WTC11 (cell line): Measurements from ENCODE around the gene BCAR3. TPM values are rescaled to one million over a fixed set of nuclear protein-coding genes. Genes with fewer than 3 reads are reported as not detected.

Source experiments
- ATAC-seq: fragments of 200-7000 bp; cut with Tn5 transposase; 2 replicates; pipeline ENCODE4 v1.10.0; 2021; ENCODE audit warnings: mild to moderate bottlenecking, moderate library complexity
- CTCF ChIA-PET: fragments of 300-600 bp; sonication (Branson Sonifier 250); formaldehyde crosslinking; loops from one replicate; lab custom pipeline; 2021; ENCODE audit warnings: antibody characterized with exemption; lab: Charles Lee
- POLR2A ChIA-PET: fragments of 350-600 bp; sonication (Branson Sonifier 250); formaldehyde crosslinking; loops from one replicate; lab custom pipeline; 2021; ENCODE audit warnings: antibody characterized with exemption; lab: Charles Lee
- DNase-seq: peaks from one replicate; pipeline ENCODE4 v3.0.0; 2021; ENCODE audit warnings: low spot score
- H3K27ac Mint-ChIP-seq: 2 replicates; pipeline ENCODE4 v1.8.0; 2021; ENCODE audit warnings: mixed read lengths
- H3K27me3 Mint-ChIP-seq: 2 replicates; pipeline ENCODE4 v1.8.0; 2021; ENCODE audit warnings: low read depth, mild to moderate bottlenecking, moderate library complexity, mixed read lengths
- H3K36me3 Mint-ChIP-seq: 2 replicates; pipeline ENCODE4 v1.8.0; 2021; ENCODE audit warnings: mixed read lengths
- H3K4me1 Mint-ChIP-seq: 2 replicates; pipeline ENCODE4 v1.8.0; 2022; ENCODE audit warnings: mixed read lengths
- H3K4me3 Mint-ChIP-seq: 2 replicates; pipeline ENCODE4 v1.8.0; 2021; ENCODE audit warnings: mild to moderate bottlenecking, moderate library complexity, mixed read lengths
- H3K9me3 Mint-ChIP-seq: 2 replicates; pipeline ENCODE4 v1.8.0; 2021; ENCODE audit warnings: mixed read lengths
- ATF2 ChIP-seq: sonication (generic); formaldehyde crosslinking; IDR thresholded peaks from 2 replicates; pipeline ENCODE4 v1.8.1; 2022; ENCODE audit warnings: low read depth, missing genetic modification reagents, borderline replicate concordance
- CDX4 ChIP-seq: fragments of 250-450 bp; sonication (Bioruptor Pico); IDR thresholded peaks from 2 replicates; pipeline ENCODE4 v1.9.0; 2021; ENCODE audit warnings: moderate library complexity, mild to moderate bottlenecking, inconsistent platforms, borderline replicate concordance
- CREB1 ChIP-seq: sonication (generic); formaldehyde crosslinking; IDR thresholded peaks from 2 replicates; pipeline ENCODE4 v1.8.0; 2023; ENCODE audit warnings: mild to moderate bottlenecking, missing genetic modification reagents
- ETV6 ChIP-seq: sonication (generic); formaldehyde crosslinking; IDR thresholded peaks from 2 replicates; pipeline ENCODE4 v1.8.1; 2022; ENCODE audit warnings: mild to moderate bottlenecking, missing genetic modification reagents
- FOXK1 ChIP-seq: sonication (generic); formaldehyde crosslinking; IDR thresholded peaks from 2 replicates; pipeline ENCODE4 v1.8.0; 2022; ENCODE audit warnings: mild to moderate bottlenecking, moderate library complexity, missing genetic modification reagents
- SMAD4 ChIP-seq: sonication (generic); formaldehyde crosslinking; IDR thresholded peaks from 2 replicates; pipeline ENCODE4 v1.8.0; 2022; ENCODE audit warnings: mild to moderate bottlenecking, missing genetic modification reagents
- SP1 ChIP-seq: sonication (generic); formaldehyde crosslinking; conservative IDR thresholded peaks from 2 replicates; pipeline ENCODE4 v1.8.1; 2022; ENCODE audit warnings: missing genetic modification reagents
- TCF7 ChIP-seq: sonication (generic); formaldehyde crosslinking; IDR thresholded peaks from 2 replicates; pipeline ENCODE4 v1.8.0; 2022; ENCODE audit warnings: mild to moderate bottlenecking, low read depth, missing genetic modification reagents, moderate library complexity
- ZNF121 ChIP-seq: sonication (generic); formaldehyde crosslinking; IDR thresholded peaks from 2 replicates; pipeline ENCODE4 v1.8.0; 2023; ENCODE audit warnings: missing genetic modification reagents
- ZNF138 ChIP-seq: sonication (generic); formaldehyde crosslinking; conservative IDR thresholded peaks from 2 replicates; pipeline ENCODE4 v1.8.1; 2022; ENCODE audit warnings: mild to moderate bottlenecking, moderate library complexity, missing genetic modification reagents
- ZNF219 ChIP-seq: sonication (generic); formaldehyde crosslinking; IDR thresholded peaks from 2 replicates; pipeline ENCODE4 v1.8.0; 2023; ENCODE audit warnings: missing genetic modification reagents, mild to moderate bottlenecking, borderline replicate concordance
- ZNF232 ChIP-seq: sonication (generic); formaldehyde crosslinking; IDR thresholded peaks from 2 replicates; pipeline ENCODE4 v1.8.0; 2022; ENCODE audit warnings: mild to moderate bottlenecking, missing genetic modification reagents
- ZNF317 ChIP-seq: sonication (generic); formaldehyde crosslinking; IDR thresholded peaks from 2 replicates; pipeline ENCODE4 v1.8.1; 2023; ENCODE audit warnings: low read depth, mild to moderate bottlenecking, moderate library complexity, missing genetic modification reagents, borderline replicate concordance
- total RNA-seq: library from RNA; stranded (reverse); gene quantifications from 3 replicates; pipeline ENCODE4 v1.2.3, GENCODE V29; 2021
- TF ChIP-seq, protein P1 (sequence below): fragments of 250-450 bp; sonication (Bioruptor Pico); IDR thresholded peaks from 2 replicates; pipeline ENCODE4 v1.9.0; 2021; ENCODE audit warnings: mild to moderate bottlenecking, borderline replicate concordance
- TF ChIP-seq, protein P2 (sequence below): sonication (generic); formaldehyde crosslinking; IDR thresholded peaks from 2 replicates; pipeline ENCODE4 v1.8.1; 2022; ENCODE audit warnings: low read depth, mild to moderate bottlenecking, moderate library complexity, missing genetic modification reagents, borderline replicate concordance
- TF ChIP-seq, protein P3 (sequence below): sonication (generic); formaldehyde crosslinking; IDR thresholded peaks from 2 replicates; pipeline ENCODE4 v1.8.1; 2022; ENCODE audit warnings: mild to moderate bottlenecking, missing genetic modification reagents, moderate library complexity, borderline replicate concordance
- TF ChIP-seq, protein P4 (sequence below): sonication (generic); formaldehyde crosslinking; IDR thresholded peaks from 2 replicates; pipeline ENCODE4 v1.8.1; 2023; ENCODE audit warnings: mild to moderate bottlenecking, missing genetic modification reagents, moderate library complexity
- TF ChIP-seq, protein P5 (sequence below): sonication (generic); formaldehyde crosslinking; conservative IDR thresholded peaks from 2 replicates; pipeline ENCODE4 v1.8.1; 2023; ENCODE audit warnings: mild to moderate bottlenecking, low read depth, missing genetic modification reagents, moderate library complexity

Gene BCAR3
- total RNA-seq, 1 experiment from 2014 or later, result 14.8 TPM

DNA sequence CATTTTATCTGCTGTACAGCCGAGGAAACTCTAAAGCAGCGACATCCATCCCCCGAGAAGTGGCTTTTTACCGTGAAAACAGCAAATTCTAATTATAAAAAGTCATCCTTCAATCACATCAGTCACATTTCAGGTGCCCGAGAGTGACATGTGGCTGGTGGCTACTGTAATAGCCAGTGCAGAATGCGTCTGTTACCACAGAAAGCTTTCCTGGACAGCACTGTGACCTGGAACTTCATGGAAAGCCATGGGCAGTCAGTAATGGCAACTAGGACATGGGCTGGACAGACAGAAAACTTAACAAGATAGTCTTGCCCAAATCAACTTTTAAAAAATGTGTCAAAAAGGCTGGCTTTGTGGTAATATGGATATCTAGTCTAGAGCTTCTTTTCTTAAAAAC lies 106.6 kb downstream of the BCAR3 start:
- Mint-ChIP-seq H3K36me3 (peaks cover 19% of the 10 kb centered on the region), H3K27me3 (no peaks in the 10 kb centered on the region), H3K27ac (no peak overlapping the region), H3K9me3 (no peaks in the 10 kb centered on the region), H3K4me3 (no peak overlapping the region), H3K4me1 (peaks cover 24% of the 10 kb centered on the region)
- TF ChIP-seq ATF2 (CRISPR knock-in tag) (no peak), CDX4 (CRISPR knock-in tag) (no peak), SP1 (CRISPR knock-in tag) (no peak), SMAD4 (CRISPR knock-in tag) (no peak), FOXK1 (CRISPR knock-in tag) (no peak), ZNF219 (no peak), ZNF232 (CRISPR knock-in tag) (no peak), ETV6 (CRISPR knock-in tag) (no peak), ZNF317 (CRISPR knock-in tag) (no peak), TCF7 (CRISPR knock-in tag) (no peak), ZNF138 (CRISPR knock-in tag) (no peak), ZNF121 (CRISPR knock-in tag) (no peak), CREB1 (CRISPR knock-in tag) (no peak)
- TF ChIP-seq, protein P1, sequence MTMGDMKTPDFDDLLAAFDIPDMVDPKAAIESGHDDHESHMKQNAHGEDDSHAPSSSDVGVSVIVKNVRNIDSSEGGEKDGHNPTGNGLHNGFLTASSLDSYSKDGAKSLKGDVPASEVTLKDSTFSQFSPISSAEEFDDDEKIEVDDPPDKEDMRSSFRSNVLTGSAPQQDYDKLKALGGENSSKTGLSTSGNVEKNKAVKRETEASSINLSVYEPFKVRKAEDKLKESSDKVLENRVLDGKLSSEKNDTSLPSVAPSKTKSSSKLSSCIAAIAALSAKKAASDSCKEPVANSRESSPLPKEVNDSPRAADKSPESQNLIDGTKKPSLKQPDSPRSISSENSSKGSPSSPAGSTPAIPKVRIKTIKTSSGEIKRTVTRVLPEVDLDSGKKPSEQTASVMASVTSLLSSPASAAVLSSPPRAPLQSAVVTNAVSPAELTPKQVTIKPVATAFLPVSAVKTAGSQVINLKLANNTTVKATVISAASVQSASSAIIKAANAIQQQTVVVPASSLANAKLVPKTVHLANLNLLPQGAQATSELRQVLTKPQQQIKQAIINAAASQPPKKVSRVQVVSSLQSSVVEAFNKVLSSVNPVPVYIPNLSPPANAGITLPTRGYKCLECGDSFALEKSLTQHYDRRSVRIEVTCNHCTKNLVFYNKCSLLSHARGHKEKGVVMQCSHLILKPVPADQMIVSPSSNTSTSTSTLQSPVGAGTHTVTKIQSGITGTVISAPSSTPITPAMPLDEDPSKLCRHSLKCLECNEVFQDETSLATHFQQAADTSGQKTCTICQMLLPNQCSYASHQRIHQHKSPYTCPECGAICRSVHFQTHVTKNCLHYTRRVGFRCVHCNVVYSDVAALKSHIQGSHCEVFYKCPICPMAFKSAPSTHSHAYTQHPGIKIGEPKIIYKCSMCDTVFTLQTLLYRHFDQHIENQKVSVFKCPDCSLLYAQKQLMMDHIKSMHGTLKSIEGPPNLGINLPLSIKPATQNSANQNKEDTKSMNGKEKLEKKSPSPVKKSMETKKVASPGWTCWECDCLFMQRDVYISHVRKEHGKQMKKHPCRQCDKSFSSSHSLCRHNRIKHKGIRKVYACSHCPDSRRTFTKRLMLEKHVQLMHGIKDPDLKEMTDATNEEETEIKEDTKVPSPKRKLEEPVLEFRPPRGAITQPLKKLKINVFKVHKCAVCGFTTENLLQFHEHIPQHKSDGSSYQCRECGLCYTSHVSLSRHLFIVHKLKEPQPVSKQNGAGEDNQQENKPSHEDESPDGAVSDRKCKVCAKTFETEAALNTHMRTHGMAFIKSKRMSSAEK, result no peak
- TF ChIP-seq, protein P2, sequence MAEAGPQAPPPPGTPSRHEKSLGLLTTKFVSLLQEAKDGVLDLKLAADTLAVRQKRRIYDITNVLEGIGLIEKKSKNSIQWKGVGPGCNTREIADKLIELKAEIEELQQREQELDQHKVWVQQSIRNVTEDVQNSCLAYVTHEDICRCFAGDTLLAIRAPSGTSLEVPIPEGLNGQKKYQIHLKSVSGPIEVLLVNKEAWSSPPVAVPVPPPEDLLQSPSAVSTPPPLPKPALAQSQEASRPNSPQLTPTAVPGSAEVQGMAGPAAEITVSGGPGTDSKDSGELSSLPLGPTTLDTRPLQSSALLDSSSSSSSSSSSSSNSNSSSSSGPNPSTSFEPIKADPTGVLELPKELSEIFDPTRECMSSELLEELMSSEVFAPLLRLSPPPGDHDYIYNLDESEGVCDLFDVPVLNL, result no peak
- TF ChIP-seq, protein P3, sequence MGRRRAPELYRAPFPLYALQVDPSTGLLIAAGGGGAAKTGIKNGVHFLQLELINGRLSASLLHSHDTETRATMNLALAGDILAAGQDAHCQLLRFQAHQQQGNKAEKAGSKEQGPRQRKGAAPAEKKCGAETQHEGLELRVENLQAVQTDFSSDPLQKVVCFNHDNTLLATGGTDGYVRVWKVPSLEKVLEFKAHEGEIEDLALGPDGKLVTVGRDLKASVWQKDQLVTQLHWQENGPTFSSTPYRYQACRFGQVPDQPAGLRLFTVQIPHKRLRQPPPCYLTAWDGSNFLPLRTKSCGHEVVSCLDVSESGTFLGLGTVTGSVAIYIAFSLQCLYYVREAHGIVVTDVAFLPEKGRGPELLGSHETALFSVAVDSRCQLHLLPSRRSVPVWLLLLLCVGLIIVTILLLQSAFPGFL, result no peak
- TF ChIP-seq, protein P4, sequence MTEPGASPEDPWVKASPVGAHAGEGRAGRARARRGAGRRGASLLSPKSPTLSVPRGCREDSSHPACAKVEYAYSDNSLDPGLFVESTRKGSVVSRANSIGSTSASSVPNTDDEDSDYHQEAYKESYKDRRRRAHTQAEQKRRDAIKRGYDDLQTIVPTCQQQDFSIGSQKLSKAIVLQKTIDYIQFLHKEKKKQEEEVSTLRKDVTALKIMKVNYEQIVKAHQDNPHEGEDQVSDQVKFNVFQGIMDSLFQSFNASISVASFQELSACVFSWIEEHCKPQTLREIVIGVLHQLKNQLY, result no peak
- TF ChIP-seq, protein P5, sequence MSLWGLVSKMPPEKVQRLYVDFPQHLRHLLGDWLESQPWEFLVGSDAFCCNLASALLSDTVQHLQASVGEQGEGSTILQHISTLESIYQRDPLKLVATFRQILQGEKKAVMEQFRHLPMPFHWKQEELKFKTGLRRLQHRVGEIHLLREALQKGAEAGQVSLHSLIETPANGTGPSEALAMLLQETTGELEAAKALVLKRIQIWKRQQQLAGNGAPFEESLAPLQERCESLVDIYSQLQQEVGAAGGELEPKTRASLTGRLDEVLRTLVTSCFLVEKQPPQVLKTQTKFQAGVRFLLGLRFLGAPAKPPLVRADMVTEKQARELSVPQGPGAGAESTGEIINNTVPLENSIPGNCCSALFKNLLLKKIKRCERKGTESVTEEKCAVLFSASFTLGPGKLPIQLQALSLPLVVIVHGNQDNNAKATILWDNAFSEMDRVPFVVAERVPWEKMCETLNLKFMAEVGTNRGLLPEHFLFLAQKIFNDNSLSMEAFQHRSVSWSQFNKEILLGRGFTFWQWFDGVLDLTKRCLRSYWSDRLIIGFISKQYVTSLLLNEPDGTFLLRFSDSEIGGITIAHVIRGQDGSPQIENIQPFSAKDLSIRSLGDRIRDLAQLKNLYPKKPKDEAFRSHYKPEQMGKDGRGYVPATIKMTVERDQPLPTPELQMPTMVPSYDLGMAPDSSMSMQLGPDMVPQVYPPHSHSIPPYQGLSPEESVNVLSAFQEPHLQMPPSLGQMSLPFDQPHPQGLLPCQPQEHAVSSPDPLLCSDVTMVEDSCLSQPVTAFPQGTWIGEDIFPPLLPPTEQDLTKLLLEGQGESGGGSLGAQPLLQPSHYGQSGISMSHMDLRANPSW (CRISPR knock-in tag), result no peak
- POLR2A ChIA-PET, result no interaction called here
- DNase-seq, result no peak
- ATAC-seq, result no peak
- CTCF ChIA-PET, result interaction anchor here (0.9 kb wide), 1 partner anchor 239 kb away, joined by 3 read pairs; no protein-coding TSS in a partner anchor
